ENCODE results near the gene PDE3A. TPM values are rescaled to one million over a fixed set of nuclear protein-coding genes. Genes with fewer than 3 reads are reported as not detected.

PDE3A gene
- total and polyA plus RNA-seq, 2 experiments from 2014 or later: 11.1 to 61.6 TPM

DNA sequence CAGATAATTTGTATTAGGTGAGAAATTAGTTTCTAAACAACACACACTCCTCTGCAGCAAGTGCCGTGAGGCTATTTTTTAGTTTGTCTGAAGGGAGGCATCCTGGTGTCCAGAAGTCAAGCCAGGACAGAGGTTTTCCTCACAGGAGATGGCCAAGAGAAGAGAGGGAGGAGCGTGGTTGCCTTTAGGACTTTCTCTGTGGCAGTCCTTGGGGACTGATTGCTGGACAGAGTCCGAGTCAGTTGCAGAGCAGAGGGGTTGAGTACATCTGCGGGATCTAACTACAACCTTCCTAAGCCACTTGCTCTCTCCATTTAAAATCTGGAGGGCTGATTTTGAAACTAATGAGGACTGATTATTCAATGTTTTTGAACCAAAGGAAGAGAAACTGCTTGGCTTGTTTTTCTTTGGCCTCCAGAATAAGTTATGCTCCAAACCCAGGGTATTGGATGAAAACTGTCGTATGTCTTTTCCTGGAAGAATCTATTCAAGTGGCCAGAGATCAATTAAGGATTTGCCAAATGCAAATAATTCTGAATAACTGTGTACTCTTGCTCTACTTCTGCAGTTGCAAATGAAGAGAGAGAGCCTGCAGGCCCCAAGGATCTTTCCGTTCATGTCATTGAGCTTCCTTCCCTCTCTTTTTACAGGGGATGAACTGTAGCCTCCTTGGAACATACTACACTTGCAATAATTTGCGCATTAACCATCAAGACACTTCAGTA, 328.0 kb downstream of the PDE3A start:
- no peak overlapping the region for H2AFZ ChIP-seq
- DNase-seq (ENCODE audit: low spot score): no peak
- no peaks in the 10 kb centered on the region for H3K9me3 ChIP-seq (ENCODE audit: low read depth)
- no peak overlapping the region for H3K4me2 ChIP-seq
- H3K4me1 ChIP-seq (ENCODE audit: insufficient read depth): no peaks in the 10 kb centered on the region
- no peaks in the 10 kb centered on the region for H3K36me3 ChIP-seq (replicated peaks; ENCODE audit: insufficient read depth, low read depth)
- H3K9me2 ChIP-seq (replicated peaks; ENCODE audit: insufficient read depth): no peaks in the 10 kb centered on the region
- no peaks in the 10 kb centered on the region for H4K20me1 ChIP-seq (ENCODE audit: insufficient read depth, poor library complexity, severe bottlenecking)
- H3K4me3 ChIP-seq: no peak overlapping the region
- 84% methylated on average over 7 of the region's 7 CpGs for WGBS (ENCODE audit: low lambda C conversion rate, missing lambda C conversion rate)
- no peak overlapping the region for H3K27ac ChIP-seq
- TF ChIP-seq CTCF (IDR thresholded peaks at IDR 0.05; ENCODE audit: poor library complexity): no peak
- no peak for TF ChIP-seq EZH2phosphoT487 (IDR thresholded peaks at IDR 0.05; ENCODE audit: low read depth, severe bottlenecking, unreplicated experiment)
- no peak for TF ChIP-seq EZH2 (IDR thresholded peaks at IDR 0.05; ENCODE audit: borderline replicate concordance)
- H3K27me3 ChIP-seq: no peaks in the 10 kb centered on the region
- no peaks in the 10 kb centered on the region for H3K79me2 ChIP-seq

- no peaks in the 10 kb centered on the region for H4K20me1 ChIP-seq (ENCODE audit: insufficient read depth, poor library complexity, severe bottlenecking)
- TF ChIP-seq EZH2 (IDR thresholded peaks at IDR 0.05; ENCODE audit: borderline replicate concordance) (no peak), CTCF (IDR thresholded peaks at IDR 0.05; ENCODE audit: poor library complexity) (no peak), EZH2phosphoT487 (IDR thresholded peaks at IDR 0.05; ENCODE audit: low read depth, severe bottlenecking, unreplicated experiment) (no peak)
- no peak overlapping the region for H3K27ac ChIP-seq
- 89% methylated on average over 1 of the region's 1 CpG for WGBS (ENCODE audit: low lambda C conversion rate, missing lambda C conversion rate)
- H3K79me2 ChIP-seq: no peaks in the 10 kb centered on the region
- H3K4me1 ChIP-seq (ENCODE audit: insufficient read depth): no peaks in the 10 kb centered on the region
- no peak overlapping the region for H3K4me3 ChIP-seq
- H3K36me3 ChIP-seq (replicated peaks; ENCODE audit: insufficient read depth, low read depth): no peaks in the 10 kb centered on the region
- H3K9me3 ChIP-seq (ENCODE audit: low read depth): no peaks in the 10 kb centered on the region
- no peaks in the 10 kb centered on the region for H3K9me2 ChIP-seq (replicated peaks; ENCODE audit: insufficient read depth)
- DNase-seq (ENCODE audit: low spot score): no peak
- H2AFZ ChIP-seq: no peak overlapping the region
- H3K27me3 ChIP-seq: no peaks in the 10 kb centered on the region
- H3K4me2 ChIP-seq: no peak overlapping the region
Measured at GRCh38 chr12:20701106-20701505, 332.8 kb downstream of the PDE3A start.

- no peak for DNase-seq (ENCODE audit: low spot score)
- 75% methylated on average over 6 of the region's 6 CpGs for WGBS (ENCODE audit: low lambda C conversion rate, missing lambda C conversion rate)
- no peak for TF ChIP-seq EZH2phosphoT487 (IDR thresholded peaks at IDR 0.05; ENCODE audit: low read depth, severe bottlenecking, unreplicated experiment)
- TF ChIP-seq EZH2 (IDR thresholded peaks at IDR 0.05; ENCODE audit: borderline replicate concordance): no peak
- TF ChIP-seq CTCF (IDR thresholded peaks at IDR 0.05; ENCODE audit: poor library complexity): no peak
- H3K36me3 ChIP-seq (replicated peaks; ENCODE audit: insufficient read depth, low read depth): no peaks in the 10 kb centered on the region
- no peak overlapping the region for H3K27ac ChIP-seq
- H3K4me1 ChIP-seq (ENCODE audit: insufficient read depth): no peaks in the 10 kb centered on the region
- no peaks in the 10 kb centered on the region for H4K20me1 ChIP-seq (ENCODE audit: insufficient read depth, poor library complexity, severe bottlenecking)
- H2AFZ ChIP-seq: no peak overlapping the region
- H3K4me3 ChIP-seq: no peak overlapping the region
- H3K27me3 ChIP-seq: no peaks in the 10 kb centered on the region
- no peaks in the 10 kb centered on the region for H3K9me3 ChIP-seq (ENCODE audit: low read depth)
- no peak overlapping the region for H3K4me2 ChIP-seq
- H3K79me2 ChIP-seq: no peaks in the 10 kb centered on the region
- H3K9me2 ChIP-seq (replicated peaks; ENCODE audit: insufficient read depth): no peaks in the 10 kb centered on the region
Measured at GRCh38 chr12:20704860-20705259, 336.5 kb downstream of the PDE3A start.

Measured in hepatocyte (in vitro differentiated cells).